WI38 (cell line): Measurements from ENCODE around the gene MGMT.

ENCODE experiments used
- H3K4me3 ChIP-seq: 2 replicates; pipeline ENCODE4 v1.5.1; 2011; ENCODE audit warnings: low read depth, mild to moderate bottlenecking, control low read depth, low read length
- CTCF ChIP-seq: IDR thresholded peaks from 2 replicates; pipeline ENCODE4 v1.5.1; 2012; ENCODE audit warnings: low read depth, mild to moderate bottlenecking, control low read depth, low read length

MGMT gene

GRCh38 chr10:129768437-129769355, 301.7 kb downstream of the MGMT start:
- H3K4me3 ChIP-seq, result no peak overlapping the region
- no peak for TF ChIP-seq CTCF

GRCh38 chr10:129769381-129770116, 302.5 kb downstream of the MGMT start:
- H3K4me3 ChIP-seq, result no peak overlapping the region
- TF ChIP-seq CTCF, result no peak

GRCh38 chr10:129770286-129770685, 303.2 kb downstream of the MGMT start:
- TF ChIP-seq CTCF, result no peak
- no peak overlapping the region for H3K4me3 ChIP-seq

- H3K4me3 ChIP-seq, result no peak overlapping the region
- TF ChIP-seq CTCF, result no peak
Observed at GRCh38 chr10:129771024-129771423, 304.0 kb downstream of the MGMT start.

- H3K4me3 ChIP-seq, result no peak overlapping the region
- no peak for TF ChIP-seq CTCF
Observed at GRCh38 chr10:129771576-129771975, 304.5 kb downstream of the MGMT start.

- no peak for TF ChIP-seq CTCF
- H3K4me3 ChIP-seq, result no peak overlapping the region
Observed at GRCh38 chr10:129771991-129772431, 305.0 kb downstream of the MGMT start.
